Camera-type eye (tissue), 1 donor: ENCODE results near the gene DRAP1. TPM values are rescaled to one million over a fixed set of nuclear protein-coding genes. Genes with fewer than 3 reads are reported as not detected.

Experiments used
- total RNA-seq: library from RNA; depleted of rRNA; stranded (reverse); fragments of >200 nt; gene quantifications from one replicate; pipeline ENCODE4 v1.2.3, GENCODE V29; 2014

Gene DRAP1, protein sequence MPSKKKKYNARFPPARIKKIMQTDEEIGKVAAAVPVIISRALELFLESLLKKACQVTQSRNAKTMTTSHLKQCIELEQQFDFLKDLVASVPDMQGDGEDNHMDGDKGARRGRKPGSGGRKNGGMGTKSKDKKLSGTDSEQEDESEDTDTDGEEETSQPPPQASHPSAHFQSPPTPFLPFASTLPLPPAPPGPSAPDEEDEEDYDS
- 54.6 TPM for total RNA-seq

DNA sequence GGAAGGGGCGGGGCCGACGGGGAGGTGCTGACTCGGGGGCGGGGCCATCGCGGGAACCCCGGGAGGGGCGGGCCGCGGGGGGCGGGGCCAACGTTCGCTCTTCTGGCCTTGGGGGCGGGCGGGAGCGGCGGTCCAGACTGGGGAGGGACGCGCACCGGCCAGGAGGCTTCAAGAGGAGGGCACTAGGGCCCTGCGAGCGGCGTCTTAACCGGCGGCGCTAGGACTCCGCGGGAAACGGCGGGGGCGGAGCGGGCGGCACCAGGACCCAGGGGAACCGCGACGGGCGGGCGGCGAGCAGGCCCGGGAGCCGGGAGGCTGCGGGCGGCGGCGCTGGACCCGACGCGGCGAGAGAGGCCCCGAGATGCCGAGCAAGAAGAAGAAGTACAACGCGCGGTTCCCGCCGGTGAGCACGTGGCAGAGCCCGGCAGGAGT, at the start of gene DRAP1:
DRAP1 (plus strand) TSS at position 286 of the 432 bp plus-strand sequence; CDS start at position 362, 76 bp downstream.

GRCh38 chr11:65872586-65873317, 46.5 kb upstream of the DRAP1 start, which contains the start of gene EFEMP2:
TSS of gene EFEMP2 (minus strand) at chr11:65872800. CDS start at chr11:65872354, 446 bp downstream.

DNA sequence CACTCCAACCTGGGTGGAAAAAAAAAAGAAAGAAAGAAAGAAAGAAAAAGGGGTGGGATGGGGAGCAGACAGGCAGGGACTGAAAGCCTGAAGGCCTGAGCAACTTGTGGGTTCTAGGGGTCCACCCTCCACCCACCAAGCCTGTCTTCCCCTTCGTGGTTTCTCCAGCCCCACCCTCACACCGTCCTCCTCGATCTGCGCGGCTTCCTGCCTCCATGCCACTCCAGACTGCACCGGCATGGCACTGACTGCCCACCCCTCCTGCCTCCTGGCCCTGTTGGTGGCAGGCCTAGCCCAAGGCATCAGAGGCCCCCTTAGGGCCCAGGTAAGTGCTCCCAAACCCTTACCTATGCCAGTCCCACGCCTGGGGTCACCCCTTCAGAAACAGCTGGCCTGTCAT, 39.6 kb upstream of the DRAP1 start, which contains the start of gene CTSW:
CTSW (plus strand) TSS at position 221 of the 400 bp plus-strand sequence; CDS start at position 239, 18 bp downstream.

DNA sequence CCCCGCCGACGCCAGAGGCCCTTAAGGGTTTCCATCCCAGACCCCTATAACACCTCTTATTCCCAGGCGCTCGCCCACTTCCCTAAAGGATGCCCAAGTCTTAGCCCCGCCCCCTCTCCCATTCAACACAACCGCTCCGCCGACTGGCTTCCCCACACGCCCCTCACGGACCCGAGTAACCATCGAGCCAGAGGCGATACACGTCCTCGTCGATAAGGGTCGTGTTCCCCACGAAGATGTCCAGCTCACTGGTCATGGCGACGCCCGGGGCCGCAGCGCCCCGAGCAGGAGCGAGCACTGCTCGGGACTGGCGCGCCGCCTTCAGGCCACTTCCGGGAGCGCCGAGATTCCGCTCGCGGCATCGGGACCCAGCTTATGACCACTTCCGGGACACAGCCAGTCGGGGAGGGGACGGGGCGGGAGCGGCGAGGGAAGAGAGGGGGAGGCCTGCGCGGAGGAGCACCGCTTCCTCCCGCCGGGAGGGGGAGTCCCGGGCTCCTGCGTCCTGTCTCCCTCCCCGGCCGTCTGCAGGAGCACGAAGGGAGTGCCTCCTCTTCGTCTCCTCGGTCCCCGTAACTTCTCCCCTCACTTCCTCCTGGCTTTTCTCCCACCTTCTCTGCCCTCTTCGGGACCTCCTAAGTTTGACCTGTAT, 30.9 kb upstream of the DRAP1 start, which contains the start of gene FIBP:
FIBP (minus strand) TSS at position 309 of the 652 bp plus-strand sequence; CDS start at position 256, 53 bp downstream.

DNA sequence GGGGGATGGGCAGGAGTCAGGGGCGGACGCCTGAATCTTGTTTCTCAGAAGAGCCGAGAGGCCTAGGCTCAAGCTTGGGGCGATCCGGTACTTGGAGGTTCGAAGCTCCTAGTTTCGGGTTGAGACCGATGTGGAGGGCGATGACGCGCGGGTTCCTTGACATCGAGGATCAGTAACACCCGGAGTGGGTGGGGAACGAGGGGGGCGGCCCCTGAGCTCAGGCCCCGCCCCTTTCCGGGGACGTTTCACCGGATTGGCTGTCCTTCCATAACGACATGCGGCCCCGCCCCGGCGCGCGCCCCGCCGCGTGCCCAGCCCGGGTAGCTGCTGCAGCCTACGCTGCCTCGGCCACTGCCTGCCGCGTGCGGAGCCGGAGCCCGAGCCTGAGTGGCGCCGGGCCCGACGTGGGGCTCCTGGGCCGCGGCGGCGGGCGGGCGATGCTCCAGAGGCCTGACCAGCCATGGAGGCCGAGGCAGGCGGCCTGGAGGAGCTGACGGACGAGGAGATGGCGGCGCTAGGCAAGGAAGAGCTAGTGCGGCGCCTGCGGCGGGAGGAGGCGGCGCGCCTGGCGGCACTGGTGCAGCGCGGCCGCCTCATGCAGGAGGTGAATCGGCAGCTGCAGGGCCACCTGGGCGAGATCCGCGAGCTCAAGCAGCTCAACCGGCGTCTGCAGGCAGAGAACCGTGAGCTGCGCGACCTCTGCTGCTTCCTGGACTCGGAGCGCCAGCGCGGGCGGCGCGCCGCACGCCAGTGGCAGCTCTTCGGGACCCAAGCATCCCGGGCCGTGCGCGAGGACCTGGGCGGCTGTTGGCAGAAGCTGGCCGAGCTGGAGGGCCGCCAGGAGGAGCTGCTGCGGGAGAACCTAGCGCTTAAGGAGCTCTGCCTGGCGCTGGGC, 28.7 kb upstream of the DRAP1 start, which contains the start of gene CCDC85B:
CCDC85B (plus strand) TSS at position 350 of the 895 bp plus-strand sequence; CDS start at position 461, 111 bp downstream.

GRCh38 chr11:65900125-65900898, 18.9 kb upstream of the DRAP1 start, which contains the start of gene FOSL1:
TSS of gene FOSL1 (minus strand) at chr11:65900388. CDS start at chr11:65900339, 49 bp downstream.

DNA sequence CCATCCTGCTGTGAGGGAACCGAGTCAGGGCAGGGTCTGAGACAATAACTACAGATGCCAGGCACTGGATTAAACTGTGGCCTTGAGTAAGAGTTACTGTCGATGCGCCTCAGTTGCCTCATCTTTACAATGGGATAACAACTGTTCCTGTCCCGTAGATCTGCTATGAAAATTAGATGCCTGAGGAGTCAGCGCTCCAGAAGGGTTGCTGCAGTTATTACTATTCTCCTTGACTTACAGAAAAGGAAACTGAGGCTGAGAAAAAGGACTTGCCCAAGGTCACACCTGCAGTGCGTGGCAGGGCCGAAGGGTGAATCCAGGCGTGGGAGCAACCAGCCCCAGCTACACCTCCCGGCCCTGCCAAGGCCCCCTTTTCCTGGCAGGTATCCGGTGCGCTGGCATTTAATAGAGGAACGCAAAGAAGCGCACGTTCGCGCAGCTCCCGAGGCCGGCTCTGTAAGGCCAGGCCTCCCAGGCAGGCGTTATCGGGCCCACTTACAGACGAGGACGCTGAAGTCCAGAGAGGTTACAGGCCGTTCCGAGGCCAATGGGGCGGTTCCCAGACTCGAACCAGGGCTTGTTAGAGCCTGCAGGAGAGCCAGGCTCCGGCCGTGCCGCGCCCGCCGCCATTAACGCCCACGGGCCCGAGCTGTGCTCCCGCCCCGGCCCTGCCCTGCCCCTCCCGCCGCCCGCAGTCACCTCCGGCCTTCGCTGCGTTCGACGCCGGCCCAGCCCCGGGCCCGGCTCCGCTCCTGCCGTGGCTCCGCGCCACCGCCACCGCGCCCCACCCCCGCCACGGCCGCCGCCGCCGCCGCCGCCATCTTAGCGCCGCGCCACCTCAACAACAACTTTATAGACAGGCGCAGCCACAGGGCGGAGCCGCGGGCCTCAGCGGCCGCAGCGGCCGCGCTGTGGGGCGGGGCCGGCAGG, 750 bp upstream of the DRAP1 start, which contains the start of gene C11orf68:
C11orf68 (minus strand) TSS at position 852 of the 930 bp plus-strand sequence; CDS start at position 821, 31 bp downstream.

DNA sequence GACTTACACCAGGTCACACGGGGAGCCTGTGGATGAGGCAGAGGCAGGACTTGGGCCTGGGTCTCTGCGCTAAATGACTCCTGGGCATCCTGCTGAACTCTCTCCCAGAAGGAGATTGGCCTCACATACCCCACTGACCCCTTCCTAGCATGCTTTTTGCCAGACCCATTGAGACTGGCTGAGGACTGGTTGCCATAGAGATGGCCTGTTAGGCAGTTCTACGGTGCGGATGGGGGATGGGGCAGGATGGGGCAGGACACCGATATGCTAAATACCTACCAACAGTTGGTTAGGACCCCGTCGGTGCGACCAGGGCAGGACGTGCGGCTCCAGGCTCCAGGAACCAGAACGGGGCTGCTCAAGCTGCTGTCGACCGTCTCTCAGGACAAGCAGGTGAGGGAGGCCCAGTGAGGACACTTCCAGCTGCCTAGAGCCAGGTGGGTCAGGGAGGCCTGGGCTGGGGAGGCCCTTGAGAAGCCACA, 26.2 kb downstream of the DRAP1 start, which contains the start of gene TSGA10IP:
TSGA10IP (plus strand) TSS at position 51 of the 482 bp plus-strand sequence; CDS start at position 247, 196 bp downstream.

DNA sequence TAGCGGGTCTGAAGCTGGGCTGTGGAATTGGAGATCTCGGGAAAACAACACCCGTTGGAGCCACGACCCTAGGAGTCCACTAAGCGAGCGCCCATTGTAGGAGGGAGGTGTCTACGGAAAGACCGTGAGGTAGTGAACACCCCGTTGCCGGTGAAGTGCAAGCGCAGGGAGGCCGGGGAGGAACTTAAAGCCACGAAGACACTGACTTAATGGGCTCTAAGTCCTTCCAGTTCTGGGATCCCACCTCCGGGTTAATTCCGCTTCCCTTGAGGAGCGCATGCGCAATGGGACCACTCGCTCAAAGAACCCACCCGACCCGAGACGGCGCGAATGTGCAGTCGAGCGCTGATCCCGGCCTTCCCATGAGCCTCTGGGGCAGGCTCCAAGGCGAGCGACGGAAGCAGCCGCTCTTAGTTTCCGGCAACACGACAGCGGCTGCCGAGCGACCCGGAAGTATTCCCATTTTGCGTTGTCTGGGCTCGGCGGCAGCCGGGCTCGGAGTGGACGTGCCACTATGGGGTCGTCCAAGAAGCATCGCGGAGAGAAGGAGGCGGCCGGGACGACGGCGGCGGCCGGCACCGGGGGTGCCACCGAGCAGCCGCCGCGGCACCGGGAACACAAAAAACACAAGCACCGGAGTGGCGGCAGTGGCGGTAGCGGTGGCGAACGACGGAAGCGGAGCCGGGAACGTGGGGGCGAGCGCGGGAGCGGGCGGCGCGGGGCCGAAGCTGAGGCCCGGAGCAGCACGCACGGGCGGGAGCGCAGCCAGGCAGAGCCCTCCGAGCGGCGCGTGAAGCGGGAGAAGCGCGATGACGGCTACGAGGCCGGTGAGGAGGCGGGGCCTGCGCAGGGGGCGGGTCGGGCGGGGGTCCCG, 42.3 kb downstream of the DRAP1 start, which contains the start of gene SART1:
SART1 (plus strand) TSS at position 468 of the 874 bp plus-strand sequence; CDS start at position 515, 47 bp downstream.

Other genes starting within 250 kb of the DRAP1 start
- gene KAT5, start 207.2 kb upstream of the DRAP1 start, total RNA-seq, result 58.7 TPM
- gene RNASEH2C, start 198.6 kb upstream of the DRAP1 start, total RNA-seq, result 38.4 TPM
- 8.6 TPM for gene AP5B1, start 138.4 kb upstream of the DRAP1 start, total RNA-seq
- gene OVOL1, start 132.4 kb upstream of the DRAP1 start, total RNA-seq, result 0.49 TPM
- gene SNX32, start 85.5 kb upstream of the DRAP1 start, total RNA-seq, result 3.1 TPM
- gene CFL1, start 61.2 kb upstream of the DRAP1 start, total RNA-seq, result 451 TPM
- 42.3 TPM for gene MUS81, start 59.0 kb upstream of the DRAP1 start, total RNA-seq
- gene EFEMP2, start 46.6 kb upstream of the DRAP1 start, total RNA-seq, result 65.5 TPM
- gene CTSW, start 39.6 kb upstream of the DRAP1 start, total RNA-seq, result 0.77 TPM
- gene FIBP, start 31.0 kb upstream of the DRAP1 start, total RNA-seq, result 67.0 TPM
- 21.2 TPM for gene CCDC85B, start 28.8 kb upstream of the DRAP1 start, total RNA-seq
- not detected for gene FOSL1, start 19.0 kb upstream of the DRAP1 start, total RNA-seq
- 19.1 TPM for gene C11orf68, start 364 bp upstream of the DRAP1 start, total RNA-seq
- not detected for gene TSGA10IP, start 26.1 kb downstream of the DRAP1 start, total RNA-seq
- 55.1 TPM for gene SART1, start 42.3 kb downstream of the DRAP1 start, total RNA-seq
- gene EIF1AD, start 82.7 kb downstream of the DRAP1 start, total RNA-seq, result 34.6 TPM
- 17.2 TPM for gene BANF1, start 83.1 kb downstream of the DRAP1 start, total RNA-seq
- not detected for gene CST6, start 92.6 kb downstream of the DRAP1 start, total RNA-seq
- gene CATSPER1, start 107.1 kb downstream of the DRAP1 start, total RNA-seq, result not detected
- 8.4 TPM for gene GAL3ST3, start 129.7 kb downstream of the DRAP1 start, total RNA-seq
- gene SF3B2, start 132.9 kb downstream of the DRAP1 start, total RNA-seq, result 125 TPM
- gene PACS1, start 150.8 kb downstream of the DRAP1 start, total RNA-seq, result 49.3 TPM